GM19043 (cell line): Measurements from ENCODE around the gene MMD.
"Not testable (repeated sequence)": the region's sequence is repeated elsewhere in the genome, so short reads cannot be mapped to it uniquely, and the experiment has no call there.

Experiments used
- ATAC-seq: cut with Tn5 transposase; IDR thresholded peaks from one replicate; pipeline ENCODE4 v1.9.1; 2021; ENCODE audit warnings: low read depth; ENCODE audit not compliant: unreplicated experiment

Gene MMD

DNA sequence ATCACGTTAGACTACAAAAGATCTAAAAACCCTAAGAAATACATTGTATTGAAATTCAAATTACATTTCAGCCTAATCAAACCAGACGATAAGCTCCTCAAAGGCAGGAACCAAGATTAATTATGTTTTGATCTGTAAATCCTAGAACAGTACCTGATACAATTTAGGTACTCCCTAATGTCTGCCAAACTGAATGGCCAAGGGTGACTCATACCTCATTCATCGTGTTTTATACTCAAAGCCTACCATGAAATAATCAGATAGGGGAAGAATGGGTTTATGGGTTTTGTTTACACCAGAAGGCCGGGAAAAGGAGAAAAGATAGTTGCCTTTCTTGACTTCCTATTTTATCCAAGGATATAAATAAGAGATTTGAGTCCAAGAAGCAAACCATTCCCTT lies 19.3 kb downstream of the MMD start:
- ATAC-seq: no peak

DNA sequence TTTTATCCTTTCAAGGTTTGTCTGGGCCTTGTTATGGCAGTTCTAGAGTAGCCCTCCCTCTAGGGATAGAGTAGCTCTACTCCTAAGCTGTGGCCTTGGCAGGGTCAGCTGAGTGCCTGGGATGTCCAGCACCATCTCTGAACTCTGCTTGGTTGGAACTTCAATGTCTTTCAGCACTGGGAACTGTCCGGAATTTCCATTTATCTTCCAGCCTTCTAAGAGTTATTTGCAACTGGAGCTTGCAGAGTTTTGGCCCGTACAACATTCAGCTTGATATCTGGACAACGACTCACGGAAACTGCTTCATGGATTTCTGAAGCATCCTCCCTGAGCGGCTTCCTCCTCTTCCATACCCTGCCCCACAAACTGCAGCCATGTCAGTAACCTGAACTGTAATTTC lies 22.9 kb downstream of the MMD start:
- no peak for ATAC-seq

DNA sequence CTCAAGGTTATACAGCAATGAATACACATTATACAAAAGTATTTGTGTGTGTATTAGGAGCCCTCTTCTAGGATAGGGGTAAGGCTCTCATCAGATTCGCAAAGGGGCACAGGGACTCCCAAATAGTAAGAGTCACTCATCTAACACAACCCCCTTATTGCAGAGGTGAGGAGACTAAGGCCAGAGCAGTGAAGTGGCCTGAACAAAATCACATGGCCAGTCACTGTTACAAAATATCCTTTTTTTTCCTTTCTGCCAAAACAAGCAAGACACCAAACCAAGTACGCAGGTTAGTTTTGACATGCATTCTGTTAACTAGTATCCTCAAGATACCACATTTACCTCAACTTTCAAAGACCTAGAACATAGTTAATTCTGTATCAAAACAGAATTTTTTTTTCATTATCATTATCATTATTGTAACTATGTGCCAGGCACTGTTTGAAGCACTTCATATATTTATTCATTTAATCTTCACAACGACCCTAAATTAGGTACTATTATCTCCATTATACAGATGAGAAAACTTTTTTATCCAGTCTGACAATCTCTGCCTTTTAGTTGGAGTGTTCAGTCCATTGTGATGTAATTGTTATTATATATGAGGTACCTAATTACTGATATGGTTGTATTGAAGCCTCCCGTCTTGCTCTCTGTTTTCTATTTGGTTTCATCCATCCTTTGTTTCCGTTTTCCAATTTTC lies 25.7 kb downstream of the MMD start:
- no peak for ATAC-seq

GRCh38 chr17:55394357-55395021 lies 27.1 kb downstream of the MMD start:
- no peak for ATAC-seq

GRCh38 chr17:55391764-55392467 lies 29.7 kb downstream of the MMD start:
- ATAC-seq: no peak

DNA sequence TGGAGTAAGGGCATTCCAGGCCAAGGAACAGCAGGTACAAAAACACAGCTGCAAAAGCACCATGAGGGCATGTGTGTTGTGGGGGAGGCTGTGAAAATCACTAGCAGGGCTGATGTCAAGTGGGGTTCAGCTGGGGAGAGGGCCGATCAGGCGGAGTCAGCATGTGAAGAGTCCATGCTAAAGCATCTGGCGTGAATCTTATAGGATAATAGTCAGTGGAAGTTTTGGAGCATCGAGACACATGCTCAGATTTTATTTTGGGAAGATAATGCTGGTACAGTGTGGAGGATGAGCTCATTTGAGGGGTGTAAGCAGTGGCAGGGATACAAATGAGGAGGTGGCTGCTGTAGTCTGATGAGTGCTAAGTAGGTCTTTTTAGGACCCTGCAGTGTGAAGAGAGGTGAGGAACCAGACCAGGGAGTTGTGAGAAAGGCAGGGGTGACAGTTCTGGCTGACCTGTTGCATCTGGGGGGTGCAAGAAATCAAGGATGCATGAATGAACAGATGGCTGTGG lies 30.3 kb downstream of the MMD start:
- no peak for ATAC-seq

DNA sequence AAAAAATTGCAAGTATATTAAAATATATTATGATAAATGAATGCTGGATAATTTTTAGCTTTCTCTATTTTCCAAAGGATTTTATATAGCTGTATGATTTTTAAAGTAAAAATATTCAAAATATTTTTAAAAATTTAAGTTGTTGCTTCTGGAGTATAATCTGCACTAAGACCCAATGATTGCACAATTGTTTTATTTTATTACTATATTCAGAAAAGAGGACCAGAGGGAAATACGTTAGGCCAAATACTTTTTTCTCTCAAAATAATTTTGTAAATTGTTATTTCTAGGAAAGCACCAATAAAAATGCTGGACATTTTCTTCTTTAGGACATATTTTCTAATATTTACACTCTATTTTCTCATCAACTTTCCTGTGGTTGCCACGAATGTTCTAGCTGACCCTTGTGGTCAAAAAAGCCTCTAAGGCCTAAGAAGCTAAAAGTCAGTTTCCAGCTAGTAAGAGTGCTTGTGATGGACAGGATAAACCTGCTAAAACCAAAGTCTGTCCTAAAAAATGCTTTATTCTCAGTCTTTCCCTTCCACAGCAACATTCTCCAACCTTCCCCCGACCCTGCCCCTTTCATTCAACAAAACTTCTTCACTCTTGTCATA lies 31.2 kb downstream of the MMD start:
- no peak for ATAC-seq

- not testable (repeated sequence) for ATAC-seq
Measured at GRCh38 chr17:55389715-55390114, 31.9 kb downstream of the MMD start.

- no peak for ATAC-seq
Measured at GRCh38 chr17:55388842-55389241, 32.8 kb downstream of the MMD start.

- no peak for ATAC-seq
Measured at GRCh38 chr17:55386796-55387332, 34.8 kb downstream of the MMD start.

DNA sequence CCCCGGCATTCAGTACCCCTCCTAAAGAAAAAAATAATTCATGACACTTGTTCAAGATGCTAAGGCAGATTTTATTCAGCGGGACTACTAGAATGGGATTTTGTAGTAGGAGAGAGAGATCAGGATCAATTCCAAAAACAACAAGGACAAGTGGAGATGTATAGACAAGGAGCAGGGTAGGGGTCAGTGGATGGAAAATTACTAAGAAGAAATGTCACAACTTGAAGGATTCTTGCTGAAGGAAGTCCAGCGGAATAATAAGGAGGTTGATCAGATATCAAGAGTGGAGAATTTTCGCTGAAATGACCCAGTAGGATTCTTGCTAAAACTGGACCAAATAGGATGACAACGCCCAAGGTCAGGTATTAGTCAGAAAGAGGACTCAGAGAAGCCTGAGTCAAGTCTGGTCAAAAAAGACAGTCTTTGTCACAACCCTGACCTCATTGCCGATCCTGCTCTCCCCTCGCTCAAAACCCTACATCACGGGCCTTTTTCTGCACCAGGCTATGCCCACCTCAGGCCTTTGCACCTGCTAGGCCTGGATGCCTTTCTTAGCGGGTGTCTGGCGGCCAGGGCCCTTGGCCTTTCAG lies 36.9 kb downstream of the MMD start:
- no peak for ATAC-seq

DNA sequence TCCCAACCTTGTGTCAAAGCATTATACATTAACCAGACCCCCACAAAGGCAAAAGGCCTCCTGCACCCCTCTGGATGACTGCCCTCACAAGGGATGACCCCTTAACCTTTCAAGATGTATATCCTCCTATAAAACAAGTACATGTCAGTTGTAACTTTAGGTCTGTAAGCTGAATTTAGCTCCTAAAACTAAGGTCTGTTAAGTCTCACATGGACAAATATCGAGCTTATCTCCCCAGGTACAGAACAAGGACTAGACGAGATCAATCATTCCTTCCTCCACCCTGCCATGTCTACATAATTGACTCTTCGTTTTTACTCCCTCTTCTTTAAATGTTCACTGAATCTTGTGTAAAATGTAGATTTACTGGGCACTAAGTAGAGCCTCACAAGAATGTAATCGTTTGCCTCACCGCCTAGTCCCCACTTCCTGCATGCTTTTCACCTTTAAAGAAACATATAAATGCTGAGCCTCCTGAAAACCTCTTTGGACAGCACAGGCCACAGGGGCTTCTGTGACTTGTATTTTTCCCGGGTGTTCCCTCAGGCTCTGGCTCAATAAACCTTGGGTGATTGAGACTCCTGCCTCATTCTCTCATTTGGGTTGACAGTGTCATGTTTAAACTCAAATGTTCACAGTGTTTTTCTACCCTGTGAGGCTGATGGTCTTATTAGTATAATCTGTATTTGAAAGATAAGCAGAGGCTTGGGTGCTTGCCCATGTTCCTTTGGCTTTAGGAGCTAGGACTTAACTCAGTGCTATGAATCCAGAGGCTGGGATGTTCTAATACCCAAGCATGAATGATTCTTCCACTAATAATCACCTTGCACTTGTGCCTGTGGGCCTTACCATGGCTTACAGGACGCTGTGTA lies 37.6 kb downstream of the MMD start:
- no peak for ATAC-seq

DNA sequence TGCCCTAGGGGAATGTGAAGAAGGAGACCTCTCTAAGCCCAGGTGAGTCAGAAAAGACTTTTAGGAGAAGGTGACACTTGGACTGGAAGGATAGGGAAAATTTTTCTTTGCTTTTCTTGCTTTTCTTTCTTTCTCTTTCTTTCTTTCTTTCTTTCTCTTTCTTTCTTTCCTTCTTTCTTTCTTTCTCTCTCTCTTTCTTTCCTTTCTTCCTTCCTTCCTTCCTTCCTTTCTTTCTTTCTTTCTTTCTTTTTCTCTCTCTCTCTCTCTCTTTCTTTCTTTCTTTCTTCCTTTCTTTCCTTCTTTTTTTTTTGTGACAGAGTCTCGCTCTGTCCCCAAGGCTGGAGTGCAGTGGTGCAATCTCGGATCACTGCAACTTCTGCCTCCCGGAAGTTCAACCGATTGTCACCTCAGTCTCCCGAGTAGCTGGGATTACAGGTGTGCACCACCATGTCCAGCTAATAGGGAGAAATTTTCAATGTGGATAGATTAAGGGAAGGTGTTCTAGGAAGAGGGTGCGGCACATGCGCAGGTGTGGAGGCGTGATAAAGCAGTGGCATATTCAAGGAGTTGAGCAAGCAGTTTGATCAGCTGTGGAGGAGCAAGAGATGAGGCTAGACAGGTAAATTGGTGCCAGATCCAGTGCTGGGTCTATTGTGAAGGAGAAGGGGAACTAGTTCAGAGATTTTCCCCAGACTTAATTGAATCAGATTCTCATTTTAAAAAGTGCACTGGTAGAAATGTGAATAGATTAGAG lies 40.4 kb downstream of the MMD start:
- ATAC-seq: no peak

GRCh38 chr17:55377671-55378275 lies 43.9 kb downstream of the MMD start:
- no peak for ATAC-seq

GRCh38 chr17:55368706-55369105 lies 52.9 kb downstream of the MMD start:
- ATAC-seq: no peak

- ATAC-seq: no peak
Measured at GRCh38 chr17:55366020-55366481, 55.6 kb downstream of the MMD start.

- no peak for ATAC-seq
Measured at GRCh38 chr17:55363033-55363432, 58.6 kb downstream of the MMD start.

DNA sequence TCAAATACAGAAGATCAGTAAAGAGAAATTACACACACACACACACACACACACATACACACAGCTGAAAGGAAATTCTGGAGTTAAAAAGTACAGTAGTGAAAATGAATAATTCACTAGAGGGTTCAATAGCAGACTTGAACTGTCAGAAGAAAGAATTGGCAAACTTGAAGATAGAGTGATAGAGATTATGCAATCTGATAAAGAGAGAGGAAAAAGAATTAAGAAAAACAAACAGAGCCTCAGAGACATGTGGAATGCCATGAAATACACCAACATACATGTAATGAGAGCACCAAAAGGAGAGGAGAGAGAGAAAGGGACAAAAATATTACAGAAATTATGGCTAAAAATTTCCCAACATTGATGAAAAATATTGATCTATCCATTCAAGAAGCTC lies 60.7 kb downstream of the MMD start:
- no peak for ATAC-seq
